ENCODE measurements around the gene SEL1L3.

GRCh38 chr4:25870081-25870480 is 7.3 kb upstream of the SEL1L3 start:
- TF ChIP-seq CTCF (IDR thresholded peaks at IDR 0.05) (no peak), ZFX (IDR thresholded peaks at IDR 0.05; ENCODE audit: borderline replicate concordance) (no peak)
